GM19035 (cell line): ENCODE data around the gene OR2A25.

Experiments used
- ATAC-seq: cut with Tn5 transposase; IDR thresholded peaks from one replicate; pipeline ENCODE4 v1.9.1; 2021; ENCODE audit not compliant: unreplicated experiment

OR2A25 gene

DNA sequence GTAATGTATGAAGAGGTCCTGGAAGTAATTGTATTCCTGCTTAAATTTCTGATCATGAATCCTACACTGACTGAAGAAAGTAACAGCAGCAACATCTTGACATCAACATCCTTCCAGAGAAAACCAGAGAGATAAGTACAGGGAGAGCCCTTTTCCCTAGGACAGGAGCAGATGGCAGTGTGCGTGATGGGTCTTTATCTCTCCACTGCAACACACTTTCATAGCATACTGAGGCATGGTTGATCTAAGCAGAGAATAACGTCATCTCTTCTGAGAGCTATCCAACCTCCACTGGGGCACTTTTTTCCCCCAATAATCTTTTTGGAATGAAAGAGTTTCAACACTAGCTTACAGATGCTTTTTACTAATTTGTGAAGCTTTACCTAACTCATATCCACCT lies 342 bp downstream of the OR2A25 start:
- no peak for ATAC-seq

- ATAC-seq: no peak
Measured at GRCh38 chr7:144074374-144074773, 4.8 kb downstream of the OR2A25 start.

DNA sequence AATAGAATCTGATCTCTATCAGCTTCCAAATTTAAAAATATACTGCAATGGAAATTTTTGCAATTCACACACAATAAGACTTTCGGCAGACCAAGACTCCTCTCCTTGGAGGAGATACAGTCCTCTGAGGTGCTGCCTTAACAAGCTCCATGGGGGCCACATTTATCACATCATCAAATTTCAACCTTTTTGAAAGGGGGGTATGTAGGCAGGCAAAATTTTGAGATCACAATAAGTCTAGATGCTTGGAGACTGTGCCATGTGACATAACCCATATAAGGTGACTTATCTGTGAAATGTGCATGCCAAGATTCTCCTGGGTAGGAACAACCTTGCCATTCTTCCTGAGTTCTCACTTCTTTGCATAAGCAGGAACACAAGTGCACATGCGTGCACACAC lies 16.4 kb downstream of the OR2A25 start, which contains the start of gene OR2A12:
TSS of gene OR2A12 (plus strand) at position 301 of the 400 bp plus-strand sequence. CDS start 8,830 bp downstream, outside the sequence.
- no peak for ATAC-seq

DNA sequence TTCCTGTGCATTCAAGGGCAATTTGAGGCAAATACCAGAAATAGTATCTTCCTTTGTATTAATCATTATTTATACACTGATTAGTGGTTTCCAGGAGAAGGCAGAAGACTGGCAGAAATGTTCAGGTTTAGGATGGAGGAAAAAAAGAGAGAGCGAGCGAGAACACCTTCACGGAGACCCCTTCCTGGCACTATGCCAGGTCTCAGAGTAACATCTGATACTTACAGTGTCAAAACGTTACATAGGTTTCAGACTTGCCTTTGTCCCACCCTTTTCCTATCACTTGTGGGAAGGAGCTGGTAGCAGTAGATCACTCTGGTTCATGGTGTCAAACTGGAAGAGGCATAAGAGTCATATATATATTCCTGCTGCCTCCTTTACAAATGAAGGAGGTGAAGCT lies 17.1 kb downstream of the OR2A25 start:
- ATAC-seq: no peak

DNA sequence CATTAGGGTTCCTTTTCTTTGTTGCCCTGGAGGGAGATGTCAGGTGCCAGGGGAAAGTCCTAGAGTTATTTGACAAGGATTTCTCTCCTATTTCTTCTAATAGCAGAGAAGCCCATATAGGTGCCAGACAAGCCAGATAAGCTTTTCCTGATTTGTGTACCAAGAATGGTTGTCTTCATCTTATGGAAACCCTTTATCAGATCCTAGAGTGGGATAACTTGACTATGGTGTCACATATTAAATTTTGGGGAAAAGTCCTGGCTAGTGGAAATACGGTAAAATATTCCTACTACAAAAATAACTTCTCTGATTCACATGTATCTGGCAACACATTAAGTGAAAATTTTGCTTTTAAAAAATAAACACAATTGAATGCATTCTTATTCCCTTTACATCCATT lies 17.6 kb downstream of the OR2A25 start:
- ATAC-seq: no peak

DNA sequence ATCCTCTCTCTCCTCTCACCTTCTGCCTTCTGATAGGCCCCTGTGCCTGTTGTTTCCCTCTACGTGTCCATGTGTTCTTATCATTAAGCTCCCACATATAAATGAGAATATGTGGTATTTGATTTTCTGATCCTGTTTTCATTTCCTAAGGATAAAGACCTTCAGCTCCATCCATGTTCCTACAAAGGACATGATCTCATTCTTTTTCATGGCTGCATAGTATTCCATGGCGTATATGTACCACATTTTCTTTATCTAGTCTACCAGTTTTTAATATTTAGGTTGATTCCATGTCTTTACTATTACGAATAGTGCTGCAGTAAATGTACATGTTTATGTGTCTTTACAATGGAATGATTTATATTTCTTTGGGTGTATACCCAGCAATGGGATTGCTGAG lies 21.1 kb downstream of the OR2A25 start:
- ATAC-seq: no peak

GRCh38 chr7:144098776-144099175 lies 29.2 kb downstream of the OR2A25 start:
- ATAC-seq: no peak

- no peak for ATAC-seq
Measured at GRCh38 chr7:144100607-144101006, 31.0 kb downstream of the OR2A25 start.

DNA sequence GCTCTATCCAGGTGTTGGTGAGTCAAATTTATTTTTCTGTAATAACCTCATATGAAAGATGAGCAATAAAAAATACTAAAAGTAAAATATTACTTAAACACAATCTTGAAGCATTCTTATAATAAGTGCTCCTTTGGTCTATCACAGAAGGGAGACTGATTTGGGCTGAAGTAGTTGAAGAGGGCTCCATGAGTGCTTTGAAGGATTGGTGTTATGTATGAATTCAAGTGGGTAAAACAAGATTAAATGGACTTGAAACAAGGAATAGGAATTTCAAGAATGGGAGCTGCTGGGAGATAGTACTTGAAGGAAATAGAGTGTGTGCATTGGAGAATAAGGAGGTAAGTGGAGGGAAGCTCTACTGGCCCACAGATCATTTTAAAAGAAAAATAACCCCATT lies 32.4 kb downstream of the OR2A25 start:
- ATAC-seq: no peak

DNA sequence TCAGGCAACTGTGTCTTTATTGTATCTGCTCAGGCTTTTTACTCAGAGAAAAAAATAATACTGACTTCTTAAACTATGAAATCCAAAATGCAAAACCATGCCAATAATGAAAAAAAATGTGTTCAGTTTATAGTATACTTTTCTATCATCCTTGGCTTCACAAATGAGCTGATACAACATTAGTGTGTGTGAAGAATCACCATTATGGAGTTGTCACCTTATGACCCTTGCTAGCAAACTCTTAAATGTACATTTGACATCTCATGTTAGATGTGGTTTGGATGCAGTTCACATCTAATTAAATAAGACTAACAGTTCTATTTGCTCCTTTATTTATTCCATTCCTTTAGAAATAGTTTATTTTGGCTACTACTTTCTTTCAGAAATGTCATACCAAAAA lies 35.6 kb downstream of the OR2A25 start:
- no peak for ATAC-seq

- ATAC-seq: no peak
Measured at GRCh38 chr7:144109283-144109682, 39.7 kb downstream of the OR2A25 start, which contains the start of gene OR2A2. TSS of gene OR2A2 (plus strand) at chr7:144109583. CDS start at chr7:144109583, 0 bp downstream.

DNA sequence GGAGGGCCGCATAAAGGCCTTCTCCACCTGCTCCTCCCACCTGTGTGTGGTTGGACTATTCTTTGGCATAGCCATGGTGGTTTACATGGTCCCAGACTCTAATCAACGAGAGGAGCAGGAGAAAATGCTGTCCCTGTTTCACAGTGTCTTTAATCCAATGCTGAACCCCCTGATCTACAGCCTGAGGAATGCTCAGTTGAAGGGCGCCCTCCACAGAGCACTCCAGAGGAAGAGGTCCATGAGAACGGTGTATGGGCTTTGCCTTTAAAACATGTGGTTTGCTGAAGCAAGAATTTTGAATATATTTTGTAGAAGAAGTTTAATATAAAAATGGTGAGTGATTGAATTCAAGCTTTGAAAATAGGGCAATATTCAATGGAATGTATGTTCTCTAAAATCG lies 40.7 kb downstream of the OR2A25 start:
- no peak for ATAC-seq

GRCh38 chr7:144113651-144114050 lies 44.0 kb downstream of the OR2A25 start:
- ATAC-seq: no peak

DNA sequence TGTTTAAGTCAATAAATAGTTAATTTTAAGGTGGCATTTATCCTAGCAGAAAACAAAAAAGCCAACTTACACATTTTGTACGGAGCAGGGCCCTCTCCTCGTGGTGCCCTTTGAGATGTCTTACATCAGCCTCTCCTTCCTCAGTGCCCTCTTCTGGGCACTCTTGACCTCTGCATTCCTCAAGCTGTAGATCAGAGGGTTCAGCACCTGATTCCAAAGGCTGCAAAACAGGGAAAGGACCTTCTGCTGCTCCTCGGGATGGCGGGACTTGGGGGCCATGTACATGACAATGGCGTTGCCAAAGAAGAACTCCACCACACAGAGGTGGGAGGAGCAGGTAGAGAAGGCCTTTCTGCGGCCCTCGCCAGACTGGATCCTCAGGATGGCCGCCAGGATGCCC lies 48.7 kb downstream of the OR2A25 start:
- ATAC-seq: no peak

DNA sequence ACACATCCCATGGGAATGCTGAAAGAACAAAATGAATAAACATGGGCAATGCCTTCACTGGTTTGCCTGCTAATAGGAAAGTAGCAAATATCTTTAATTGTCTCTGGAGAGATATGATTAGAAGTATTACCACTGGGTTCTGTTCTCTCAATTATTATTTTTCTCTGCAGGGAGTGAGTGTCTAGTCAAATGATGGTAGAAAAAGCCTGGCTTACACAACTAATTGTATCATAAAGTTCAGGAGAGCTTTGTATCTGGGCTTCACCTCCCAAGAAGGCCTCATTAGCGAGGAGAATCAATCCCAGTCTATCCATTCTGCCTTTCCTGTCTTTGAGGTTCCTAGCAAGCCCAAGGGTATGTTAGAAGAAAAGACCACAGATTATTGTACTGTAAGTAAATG lies 53.3 kb downstream of the OR2A25 start, which contains the start of gene OR2A14:
TSS of gene OR2A14 (plus strand) at position 301 of the 400 bp plus-strand sequence. CDS start 5,937 bp downstream, outside the sequence.
- no peak for ATAC-seq
